Activated T-cell treated with anti-CD3 and anti-CD28 coated beads, Interleukin-2, amount 50 U/mL, for 24 hours (primary cell): ENCODE results near the gene C16orf96.
A peak's percentile ranks its signal among the peaks of the same experiment; 100 is the strongest.

Source experiments
- DNase-seq: peaks from one replicate; pipeline ENCODE4 v3.0.0-alpha.2; 2020
- H3K27ac Mint-ChIP-seq: 2 replicates; pipeline ENCODE4 v1.8.0; 2020; ENCODE audit warnings: mild to moderate bottlenecking, mixed read lengths
- H3K27me3 Mint-ChIP-seq: 2 replicates; pipeline ENCODE4 v1.8.0; 2020; ENCODE audit warnings: mixed read lengths
- H3K36me3 Mint-ChIP-seq: 2 replicates; pipeline ENCODE4 v1.8.0; 2020; ENCODE audit warnings: low read depth, mixed read lengths
- H3K4me1 Mint-ChIP-seq: 2 replicates; pipeline ENCODE4 v1.8.0; 2020; ENCODE audit warnings: low read depth, mixed read lengths
- H3K4me3 Mint-ChIP-seq: 2 replicates; pipeline ENCODE4 v1.8.0; 2020; ENCODE audit warnings: mild to moderate bottlenecking, moderate library complexity, mixed read lengths
- H3K9me3 Mint-ChIP-seq: 2 replicates; pipeline ENCODE4 v1.8.0; 2020; ENCODE audit warnings: mixed read lengths

C16orf96 gene

GRCh38 chr16:4556112-4556511, at the start of gene C16orf96:
Gene C16orf96 (plus strand): TSS chr16:4556340. CDS start chr16:4556490, 150 bp downstream.
- no peaks in the 10 kb centered on the region for H3K36me3 Mint-ChIP-seq
- no peak within 1 kb of the TSS for H3K27ac Mint-ChIP-seq
- no peaks in the 10 kb centered on the region for H3K9me3 Mint-ChIP-seq
- DNase-seq = no peak
- H3K27me3 Mint-ChIP-seq = no peaks in the 10 kb centered on the region
- no peaks in the 10 kb centered on the region for H3K4me1 Mint-ChIP-seq
- no peak within 1 kb of the TSS for H3K4me3 Mint-ChIP-seq

GRCh38 chr16:4506450-4506849, 49.7 kb upstream of the C16orf96 start:
- H3K4me1 Mint-ChIP-seq = peaks cover 51% of the 10 kb centered on the region
- peak overlapping the region; percentile 56 for H3K4me3 Mint-ChIP-seq
- DNase-seq = peak; percentile 69
- peaks cover 66% of the 10 kb centered on the region for H3K36me3 Mint-ChIP-seq
- peak overlapping the region; percentile 89 for H3K27ac Mint-ChIP-seq
- no peaks in the 10 kb centered on the region for H3K9me3 Mint-ChIP-seq
- no peaks in the 10 kb centered on the region for H3K27me3 Mint-ChIP-seq

GRCh38 chr16:4507588-4508345, 48.4 kb upstream of the C16orf96 start:
- Mint-ChIP-seq H3K9me3 (no peaks in the 10 kb centered on the region), H3K4me3 (no peak overlapping the region), H3K4me1 (peaks cover 45% of the 10 kb centered on the region), H3K27me3 (no peaks in the 10 kb centered on the region), H3K27ac (peak overlapping the region; percentile 89), H3K36me3 (peaks cover 75% of the 10 kb centered on the region)
- DNase-seq = no peak

- H3K9me3 Mint-ChIP-seq = no peaks in the 10 kb centered on the region
- peaks cover 84% of the 10 kb centered on the region for H3K36me3 Mint-ChIP-seq
- peaks cover 43% of the 10 kb centered on the region for H3K4me1 Mint-ChIP-seq
- H3K4me3 Mint-ChIP-seq = no peak overlapping the region
- H3K27ac Mint-ChIP-seq = peak overlapping the region; percentile 65
- DNase-seq = no peak
- H3K27me3 Mint-ChIP-seq = no peaks in the 10 kb centered on the region
These were observed 47.3 kb upstream of the C16orf96 start for GRCh38 chr16:4508806-4509205.

GRCh38 chr16:4509420-4509819, 46.7 kb upstream of the C16orf96 start:
- no peaks in the 10 kb centered on the region for H3K27me3 Mint-ChIP-seq
- DNase-seq = no peak
- H3K4me3 Mint-ChIP-seq = no peak overlapping the region
- peaks cover 89% of the 10 kb centered on the region for H3K36me3 Mint-ChIP-seq
- no peaks in the 10 kb centered on the region for H3K9me3 Mint-ChIP-seq
- peaks cover 43% of the 10 kb centered on the region for H3K4me1 Mint-ChIP-seq
- peak overlapping the region; percentile 65 for H3K27ac Mint-ChIP-seq

- Mint-ChIP-seq H3K4me3 (no peak overlapping the region), H3K4me1 (peaks cover 45% of the 10 kb centered on the region), H3K27me3 (no peaks in the 10 kb centered on the region), H3K27ac (peak overlapping the region; percentile 76), H3K36me3 (peaks cover 91% of the 10 kb centered on the region), H3K9me3 (no peaks in the 10 kb centered on the region)
- no peak for DNase-seq
These were observed 46.0 kb upstream of the C16orf96 start for GRCh38 chr16:4510131-4510530.

- Mint-ChIP-seq H3K36me3 (peaks cover 92% of the 10 kb centered on the region), H3K4me1 (peaks cover 45% of the 10 kb centered on the region), H3K4me3 (no peak overlapping the region), H3K27ac (peak overlapping the region; percentile 74), H3K27me3 (no peaks in the 10 kb centered on the region), H3K9me3 (no peaks in the 10 kb centered on the region)
- no peak for DNase-seq
These were observed 45.3 kb upstream of the C16orf96 start for GRCh38 chr16:4510747-4511426.

- Mint-ChIP-seq H3K27ac (peak overlapping the region; percentile 74), H3K4me3 (no peak overlapping the region), H3K9me3 (no peaks in the 10 kb centered on the region), H3K36me3 (peaks cover 91% of the 10 kb centered on the region), H3K27me3 (no peaks in the 10 kb centered on the region), H3K4me1 (peaks cover 43% of the 10 kb centered on the region)
- DNase-seq = no peak
These were observed 44.6 kb upstream of the C16orf96 start for GRCh38 chr16:4511441-4512082.

GRCh38 chr16:4512473-4512872, 43.7 kb upstream of the C16orf96 start:
- H3K27ac Mint-ChIP-seq = peak overlapping the region; percentile 74
- H3K36me3 Mint-ChIP-seq = peaks cover 82% of the 10 kb centered on the region
- H3K4me3 Mint-ChIP-seq = no peak overlapping the region
- DNase-seq = no peak
- peaks cover 42% of the 10 kb centered on the region for H3K4me1 Mint-ChIP-seq
- H3K9me3 Mint-ChIP-seq = no peaks in the 10 kb centered on the region
- H3K27me3 Mint-ChIP-seq = no peaks in the 10 kb centered on the region

GRCh38 chr16:4513086-4513860, 42.9 kb upstream of the C16orf96 start:
- H3K9me3 Mint-ChIP-seq = no peaks in the 10 kb centered on the region
- peak overlapping the region; percentile 75 for H3K27ac Mint-ChIP-seq
- H3K4me3 Mint-ChIP-seq = no peak overlapping the region
- no peak for DNase-seq
- peaks cover 76% of the 10 kb centered on the region for H3K36me3 Mint-ChIP-seq
- peaks cover 42% of the 10 kb centered on the region for H3K4me1 Mint-ChIP-seq
- no peaks in the 10 kb centered on the region for H3K27me3 Mint-ChIP-seq

GRCh38 chr16:4513881-4514280, 42.3 kb upstream of the C16orf96 start:
- H3K4me3 Mint-ChIP-seq = no peak overlapping the region
- no peaks in the 10 kb centered on the region for H3K9me3 Mint-ChIP-seq
- peak overlapping the region; percentile 88 for H3K27ac Mint-ChIP-seq
- peaks cover 72% of the 10 kb centered on the region for H3K36me3 Mint-ChIP-seq
- H3K4me1 Mint-ChIP-seq = peaks cover 47% of the 10 kb centered on the region
- no peaks in the 10 kb centered on the region for H3K27me3 Mint-ChIP-seq
- no peak for DNase-seq

GRCh38 chr16:4514606-4515005, 41.5 kb upstream of the C16orf96 start:
- Mint-ChIP-seq H3K4me1 (peaks cover 47% of the 10 kb centered on the region), H3K27me3 (no peaks in the 10 kb centered on the region), H3K4me3 (no peak overlapping the region), H3K27ac (peak overlapping the region; percentile 88), H3K9me3 (no peaks in the 10 kb centered on the region), H3K36me3 (peaks cover 65% of the 10 kb centered on the region)
- no peak for DNase-seq

- no peaks in the 10 kb centered on the region for H3K27me3 Mint-ChIP-seq
- DNase-seq = no peak
- H3K9me3 Mint-ChIP-seq = no peaks in the 10 kb centered on the region
- peak overlapping the region; percentile 88 for H3K27ac Mint-ChIP-seq
- peaks cover 55% of the 10 kb centered on the region for H3K36me3 Mint-ChIP-seq
- peaks cover 51% of the 10 kb centered on the region for H3K4me1 Mint-ChIP-seq
- peak overlapping the region; percentile 39 for H3K4me3 Mint-ChIP-seq
These were observed 40.4 kb upstream of the C16orf96 start for GRCh38 chr16:4515611-4516233.
